ENCODE measurements around the gene IER5. TPM values are rescaled to one million over a fixed set of nuclear protein-coding genes. Genes with fewer than 3 reads are reported as not detected.
"Not testable (repeated sequence)": the region's sequence is repeated elsewhere in the genome, so short reads cannot be mapped to it uniquely, and the experiment has no call there.

Gene IER5
- total RNA-seq, 2 experiments from 2014 or later: 33.5 to 34.4 TPM

GRCh38 chr1:181060947-181061346, 27.6 kb upstream of the IER5 start:
- H3K27ac Mint-ChIP-seq; H3K4me3 Mint-ChIP-seq; DNase-seq; H3K27me3 Mint-ChIP-seq (ENCODE audit: low read depth); intact Hi-C loops (cut with micrococcal nuclease): not testable (repeated sequence)
- peaks cover 17% of the 10 kb centered on the region for H3K4me1 Mint-ChIP-seq (ENCODE audit: low read depth)
- H3K36me3 Mint-ChIP-seq (ENCODE audit: low read depth): peaks cover 25% of the 10 kb centered on the region
- peaks cover 20% of the 10 kb centered on the region for H3K9me3 Mint-ChIP-seq
- CTCF ChIA-PET: interaction anchor here (0.6 kb wide), 1 partner anchor 1798 kb away, joined by 3 read pairs; no protein-coding TSS in a partner anchor

GRCh38 chr1:181061487-181061886, 27.0 kb upstream of the IER5 start:
- Mint-ChIP-seq H3K9me3 (peaks cover 20% of the 10 kb centered on the region), H3K4me1 (ENCODE audit: low read depth) (peaks cover 17% of the 10 kb centered on the region), H3K27ac (no peak overlapping the region), H3K4me3 (no peak overlapping the region), H3K27me3 (ENCODE audit: low read depth) (no peaks in the 10 kb centered on the region), H3K36me3 (ENCODE audit: low read depth) (peaks cover 25% of the 10 kb centered on the region)
- CTCF ChIA-PET: interaction anchor here (0.7 kb wide), 1 partner anchor 99 kb away, joined by 3 read pairs; no protein-coding TSS in a partner anchor
- intact Hi-C loops (cut with micrococcal nuclease): no loop called here
- DNase-seq: no peak

GRCh38 chr1:181061891-181062835, 26.3 kb upstream of the IER5 start:
- CTCF ChIA-PET: interaction anchor here (0.7 to 1.9 kb wide), 5 partner anchors 37 to 104 kb away, joined by 3 to 6 read pairs (median 3); no protein-coding TSS in a partner anchor
- intact Hi-C loops (cut with micrococcal nuclease): loop anchor here (1.0 to 2.0 kb wide), 3 partner anchors 27 to 87 kb away; partner anchors contain the start of genes IER5 and MR1
- peaks cover 23% of the 10 kb centered on the region for H3K36me3 Mint-ChIP-seq (ENCODE audit: low read depth)
- peaks cover 20% of the 10 kb centered on the region for H3K9me3 Mint-ChIP-seq
- H3K27ac Mint-ChIP-seq: peak overlapping the region; percentile 33
- no peaks in the 10 kb centered on the region for H3K27me3 Mint-ChIP-seq (ENCODE audit: low read depth)
- DNase-seq: peak; percentile 38
- H3K4me3 Mint-ChIP-seq: peak overlapping the region; percentile 22
- peaks cover 17% of the 10 kb centered on the region for H3K4me1 Mint-ChIP-seq (ENCODE audit: low read depth)

- Mint-ChIP-seq H3K27me3 (ENCODE audit: low read depth) (no peaks in the 10 kb centered on the region), H3K9me3 (peaks cover 20% of the 10 kb centered on the region), H3K4me1 (ENCODE audit: low read depth) (peaks cover 17% of the 10 kb centered on the region), H3K27ac (peak overlapping the region; percentile 3), H3K36me3 (ENCODE audit: low read depth) (peaks cover 20% of the 10 kb centered on the region), H3K4me3 (peak overlapping the region; percentile 22)
- DNase-seq: peak; percentile 57
- CTCF ChIA-PET: interaction anchor here (0.6 to 1.9 kb wide), 4 partner anchors 79 to 198 kb away, joined by 3 to 6 read pairs (median 4); no protein-coding TSS in a partner anchor
- intact Hi-C loops (cut with micrococcal nuclease): loop anchor here (1.0 to 2.0 kb wide), 3 partner anchors 26 to 86 kb away; partner anchors contain the start of genes IER5 and MR1
These were observed 25.6 kb upstream of the IER5 start for GRCh38 chr1:181062836-181063428.

GRCh38 chr1:181064011-181064623, 24.4 kb upstream of the IER5 start:
- peaks cover 11% of the 10 kb centered on the region for H3K9me3 Mint-ChIP-seq
- CTCF ChIA-PET: interaction anchor here (0.6 to 1.9 kb wide), 2 partner anchors 11 to 78 kb away, joined by 5 to 6 read pairs; no protein-coding TSS in a partner anchor
- H3K36me3 Mint-ChIP-seq (ENCODE audit: low read depth): peaks cover 11% of the 10 kb centered on the region
- no peak overlapping the region for H3K4me3 Mint-ChIP-seq
- peaks cover 17% of the 10 kb centered on the region for H3K4me1 Mint-ChIP-seq (ENCODE audit: low read depth)
- intact Hi-C loops (cut with micrococcal nuclease): no loop called here
- DNase-seq: no peak
- no peaks in the 10 kb centered on the region for H3K27me3 Mint-ChIP-seq (ENCODE audit: low read depth)
- H3K27ac Mint-ChIP-seq: no peak overlapping the region

- Mint-ChIP-seq H3K4me3 (no peak overlapping the region), H3K36me3 (ENCODE audit: low read depth) (peaks cover 5% of the 10 kb centered on the region), H3K9me3 (peaks cover 5% of the 10 kb centered on the region), H3K27me3 (ENCODE audit: low read depth) (no peaks in the 10 kb centered on the region), H3K4me1 (ENCODE audit: low read depth) (peaks cover 17% of the 10 kb centered on the region), H3K27ac (no peak overlapping the region)
- no peak for DNase-seq
- intact Hi-C loops (cut with micrococcal nuclease): no loop called here
- CTCF ChIA-PET: no interaction called here
These were observed 23.8 kb upstream of the IER5 start for GRCh38 chr1:181064702-181065101.

- Mint-ChIP-seq H3K27ac (no peak overlapping the region), H3K4me3 (no peak overlapping the region), H3K36me3 (ENCODE audit: low read depth) (peaks cover 1% of the 10 kb centered on the region), H3K4me1 (ENCODE audit: low read depth) (no peaks in the 10 kb centered on the region), H3K27me3 (ENCODE audit: low read depth) (peaks cover 5% of the 10 kb centered on the region), H3K9me3 (no peaks in the 10 kb centered on the region)
- CTCF ChIA-PET: no interaction called here
- DNase-seq: no peak
- intact Hi-C loops (cut with micrococcal nuclease): no loop called here
These were observed 14.9 kb upstream of the IER5 start for GRCh38 chr1:181073638-181074037.

GRCh38 chr1:181075766-181076350, 12.6 kb upstream of the IER5 start:
- no peak for DNase-seq
- Mint-ChIP-seq H3K4me3 (no peak overlapping the region), H3K27me3 (ENCODE audit: low read depth) (peaks cover 5% of the 10 kb centered on the region), H3K27ac (no peak overlapping the region), H3K36me3 (ENCODE audit: low read depth) (peaks cover 1% of the 10 kb centered on the region), H3K9me3 (no peaks in the 10 kb centered on the region), H3K4me1 (ENCODE audit: low read depth) (peaks cover 1% of the 10 kb centered on the region)
- intact Hi-C loops (cut with micrococcal nuclease): no loop called here
- CTCF ChIA-PET: interaction anchor here (0.6 to 2.1 kb wide), 6 partner anchors 8 to 88 kb away, joined by 3 to 10 read pairs (median 4); no protein-coding TSS in a partner anchor

GRCh38 chr1:181076852-181077251, 11.6 kb upstream of the IER5 start:
- intact Hi-C loops (cut with micrococcal nuclease): no loop called here
- Mint-ChIP-seq H3K4me3 (no peak overlapping the region), H3K27ac (no peak overlapping the region), H3K4me1 (ENCODE audit: low read depth) (peaks cover 1% of the 10 kb centered on the region), H3K36me3 (ENCODE audit: low read depth) (peaks cover 1% of the 10 kb centered on the region), H3K9me3 (no peaks in the 10 kb centered on the region), H3K27me3 (ENCODE audit: low read depth) (peaks cover 5% of the 10 kb centered on the region)
- DNase-seq: no peak
- CTCF ChIA-PET: interaction anchor here (0.8 kb wide), 1 partner anchor 65 kb away, joined by 3 read pairs; no protein-coding TSS in a partner anchor

- Mint-ChIP-seq H3K4me3 (no peak overlapping the region), H3K9me3 (no peaks in the 10 kb centered on the region), H3K27me3 (ENCODE audit: low read depth) (peaks cover 5% of the 10 kb centered on the region), H3K4me1 (ENCODE audit: low read depth) (peaks cover 1% of the 10 kb centered on the region), H3K36me3 (ENCODE audit: low read depth) (peaks cover 1% of the 10 kb centered on the region), H3K27ac (no peak overlapping the region)
- no peak for DNase-seq
- intact Hi-C loops (cut with micrococcal nuclease): no loop called here
- CTCF ChIA-PET: interaction anchor here (0.8 kb wide), 1 partner anchor 64 kb away, joined by 3 read pairs; no protein-coding TSS in a partner anchor
These were observed 10.8 kb upstream of the IER5 start for GRCh38 chr1:181077576-181078242.

GRCh38 chr1:181079382-181079781, 9.1 kb upstream of the IER5 start:
- no peak overlapping the region for H3K27ac Mint-ChIP-seq
- no peaks in the 10 kb centered on the region for H3K9me3 Mint-ChIP-seq
- H3K4me3 Mint-ChIP-seq: no peak overlapping the region
- no peak for DNase-seq
- H3K4me1 Mint-ChIP-seq (ENCODE audit: low read depth): peaks cover 3% of the 10 kb centered on the region
- peaks cover 5% of the 10 kb centered on the region for H3K27me3 Mint-ChIP-seq (ENCODE audit: low read depth)
- intact Hi-C loops (cut with micrococcal nuclease): no loop called here
- H3K36me3 Mint-ChIP-seq (ENCODE audit: low read depth): peaks cover 1% of the 10 kb centered on the region
- CTCF ChIA-PET: interaction anchor here (0.5 to 3.4 kb wide), 7 partner anchors 26 to 135 kb away, joined by 3 to 30 read pairs (median 4); no protein-coding TSS in a partner anchor
